GM18873 (cell line): ENCODE data around the gene NIPAL4.

Experiments used
- ATAC-seq: cut with Tn5 transposase; IDR thresholded peaks from one replicate; pipeline ENCODE4 v1.9.1; 2021; ENCODE audit warnings: mild to moderate bottlenecking, moderate library complexity, moderate number of reproducible peaks; ENCODE audit not compliant: unreplicated experiment, low FRiP score

The NIPAL4 gene

GRCh38 chr5:157460921-157461792 is 1.1 kb downstream of the NIPAL4 start:
- no peak for ATAC-seq

- no peak for ATAC-seq
These were observed 3.1 kb downstream of the NIPAL4 start for GRCh38 chr5:157463081-157463480.

GRCh38 chr5:157463621-157464518 is 3.9 kb downstream of the NIPAL4 start:
- no peak for ATAC-seq

GRCh38 chr5:157464519-157465171 is 4.6 kb downstream of the NIPAL4 start:
- peak; percentile 92 for ATAC-seq

GRCh38 chr5:157468293-157468965 is 8.4 kb downstream of the NIPAL4 start:
- ATAC-seq, result no peak

GRCh38 chr5:157469073-157469472 is 9.1 kb downstream of the NIPAL4 start:
- no peak for ATAC-seq

GRCh38 chr5:157469687-157470086 is 9.7 kb downstream of the NIPAL4 start:
- ATAC-seq, result no peak

- ATAC-seq, result no peak
These were observed 10.6 kb downstream of the NIPAL4 start for GRCh38 chr5:157470631-157471030.

- no peak for ATAC-seq
These were observed 11.7 kb downstream of the NIPAL4 start for GRCh38 chr5:157471709-157472108.

GRCh38 chr5:157473383-157474320 is 13.6 kb downstream of the NIPAL4 start:
- no peak for ATAC-seq

- ATAC-seq, result no peak
These were observed 15.4 kb downstream of the NIPAL4 start for GRCh38 chr5:157475432-157475831.

- ATAC-seq, result no peak
These were observed 16.8 kb downstream of the NIPAL4 start for GRCh38 chr5:157476702-157477408.

GRCh38 chr5:157477814-157478494 is 17.9 kb downstream of the NIPAL4 start:
- ATAC-seq, result no peak

- ATAC-seq, result no peak
These were observed 18.7 kb downstream of the NIPAL4 start for GRCh38 chr5:157478726-157479125.

- ATAC-seq, result no peak
These were observed 19.2 kb downstream of the NIPAL4 start for GRCh38 chr5:157479166-157479565.

- ATAC-seq, result no peak
These were observed 19.8 kb downstream of the NIPAL4 start for GRCh38 chr5:157479612-157480510.

- ATAC-seq, result no peak
These were observed 21.3 kb downstream of the NIPAL4 start for GRCh38 chr5:157481265-157481664.
